HepG2 (cell line): ENCODE data around the gene PSME3IP1. TPM values are rescaled to one million over a fixed set of nuclear protein-coding genes. Genes with fewer than 3 reads are reported as not detected.

Experiments
- ATAC-seq: fragments of 200-7000 bp; cut with Tn5 transposase; 3 replicates; pipeline ENCODE4 v1.9.1; 2020; ENCODE audit warnings: mild to moderate bottlenecking, moderate library complexity
- BruUV-seq: library from RNA; stranded (reverse); fragments of 400-500 nt; replicated peaks from 2 replicates; lab custom pipeline; 2021; lab: Mats Ljungman, UMichigan
- CTCF ChIA-PET: fragments of 300-600 bp; formaldehyde crosslinking; extraction: SDS; loops from one replicate; lab custom pipeline; 2021; ENCODE audit warnings: low total read pairs, inconsistent platforms, low intra/inter-chr PET ratio; lab: Yijun Ruan, JAX
- POLR2A ChIA-PET: fragments of 350-600 bp; sonication (Branson Sonifier 250); formaldehyde crosslinking; loops from one replicate; lab custom pipeline; 2020; ENCODE audit warnings: antibody characterized with exemption, inconsistent platforms; lab: Yijun Ruan, JAX
- DNase-seq: peaks from one replicate; pipeline ENCODE4 v3.0.0-alpha.2; 2015; ENCODE audit warnings: low spot score
- FAIRE-seq: peaks from 3 replicates; lab custom pipeline; 2011; peaks lifted over from hg19 to GRCh38; lab: Jason Lieb, UNC
- H2AFZ ChIP-seq: one replicate; pipeline ENCODE4 v1.6.1; 2011; ENCODE audit warnings: low read length, inconsistent platforms
- H3K27ac ChIP-seq: fragments of 300-600 bp; 3 replicates; pipeline ENCODE4 v1.8.0; 2011; ENCODE audit warnings: mixed run types, mild to moderate bottlenecking, mixed read lengths, low read length, inconsistent platforms; ENCODE audit not compliant: insufficient read depth; ENCODE audit errors: extremely low read length
- H3K27me3 ChIP-seq, 2 experiments: fragments of 200-600 bp in 1 of 2; 2 replicates in 1 of 2; 3 replicates in 1 of 2; pipeline versions ENCODE4 v1.6.0 to v1.8.0; 2011; ENCODE audit warnings: low read length in 2 of 2, mild to moderate bottlenecking in 2 of 2, moderate library complexity in 2 of 2, inconsistent platforms in 1 of 2; ENCODE audit not compliant: insufficient read depth in 2 of 2, control insufficient read depth in 1 of 2
- H3K36me3 ChIP-seq, 2 experiments: fragments of 200-600 bp in 1 of 2; replicated peaks in 1 of 2; 2 replicates in 1 of 2; 3 replicates in 1 of 2; pipeline versions ENCODE4 v1.5.1 to v1.8.0; 2011; ENCODE audit warnings: low read length in 2 of 2, inconsistent platforms in 1 of 2; ENCODE audit not compliant: insufficient read depth in 2 of 2, control insufficient read depth in 1 of 2
- H3K4me1 ChIP-seq: 2 replicates; pipeline ENCODE4 v1.5.1; 2012; ENCODE audit warnings: low read length, inconsistent platforms; ENCODE audit not compliant: insufficient read depth
- H3K4me2 ChIP-seq: 2 replicates; pipeline ENCODE4 v1.6.0; 2011; ENCODE audit warnings: low read depth, low read length, inconsistent platforms
- H3K4me3 ChIP-seq, 3 experiments: fragments of 200-600 bp in 1 of 3; sonication (generic), shearing (Covaris generic) in 1 of 3; replicated peaks in 1 of 3; 2 replicates each; pipeline ENCODE4 v1.5.1; 2011 to 2016; ENCODE audit warnings: low read length in 3 of 3, inconsistent platforms in 2 of 3, low read depth in 2 of 3, mild to moderate bottlenecking in 2 of 3, control low read depth in 1 of 3, mixed read lengths in 1 of 3; ENCODE audit not compliant: insufficient read depth in 1 of 3
- H3K79me2 ChIP-seq: one replicate; pipeline ENCODE4 v1.6.1; 2011; ENCODE audit warnings: low read length, inconsistent platforms; ENCODE audit not compliant: insufficient read depth
- H3K9ac ChIP-seq: 2 replicates; pipeline ENCODE4 v1.6.0; 2011; ENCODE audit warnings: mild to moderate bottlenecking, low read depth, low read length, inconsistent platforms; ENCODE audit not compliant: insufficient read depth
- H3K9me3 ChIP-seq: 2 replicates; pipeline ENCODE4 v1.5.1; 2012; ENCODE audit warnings: mild to moderate bottlenecking, low read length
- H4K20me1 ChIP-seq: 2 replicates; pipeline ENCODE4 v1.6.0; 2011; ENCODE audit warnings: inconsistent platforms, mild to moderate bottlenecking, low read length, moderate library complexity; ENCODE audit not compliant: insufficient read depth
- ZKSCAN5 ChIP-seq: sonication (generic); formaldehyde crosslinking; IDR thresholded peaks from 2 replicates; pipeline ENCODE4 v1.5.1; 2020; ENCODE audit warnings: mild to moderate bottlenecking, missing genetic modification reagents
- ZNF318 ChIP-seq: sonication (generic); formaldehyde crosslinking; IDR thresholded peaks from 2 replicates; pipeline ENCODE4 v1.4.0; 2020; ENCODE audit warnings: mild to moderate bottlenecking, missing genetic modification reagents
- WGBS: methylation state at CpG from one replicate; pipeline ENCODE4 v1.1.6; 2017; ENCODE audit warnings: low lambda C conversion rate; 5-methylcytosine and 5-hydroxymethylcytosine counted together
- in situ Hi-C: cut with HindIII; loops from 2 replicates; pipeline ENCODE4 v1.10.0; 2017; ENCODE audit warnings: low pct_unique_long_range_greater_than_20kb; ENCODE audit not compliant: extremely low pct_ligation_motif_present
- intact Hi-C: fragments of 100-400 bp; cut with micrococcal nuclease; formaldehyde crosslinking; loops from one replicate; pipeline ENCODE4 v1.10.0; 2022; ENCODE audit not compliant: unreplicated experiment
- polyA plus RNA-seq, 8 experiments: library from polyadenylated mRNA; depleted of rRNA in 3 of 8; stranded (reverse) in 7 of 8; unstranded in 1 of 8; fragments of >200 nt; fragmentation: Illumina TruSeq in 4 of 8; extraction: Trizol in 4 of 8; gene quantifications; 2 replicates each; pipeline versions ENCODE4 v1.2.1 to v1.2.3, GENCODE V29; 2011 to 2016; ENCODE audit warnings: low read depth in 4 of 8, missing spikeins in 1 of 8, mixed read lengths in 1 of 8; ENCODE audit not compliant: insufficient read depth in 1 of 8
- total RNA-seq, 5 experiments: library from RNA; depleted of rRNA; stranded (reverse); fragments of >200 nt; fragmentation: Illumina TruSeq; extraction: Trizol; gene quantifications; 2 replicates each; pipeline ENCODE4 v1.2.3, GENCODE V29; 2016; ENCODE audit warnings: low read depth in 1 of 5

Gene PSME3IP1
- total and polyA plus RNA-seq, 2 of the 13 experiments (the other 11 are each of a cell fraction or from before 2014, with no cell fraction given), result 90.8 to 99.8 TPM

- H3K4me2 ChIP-seq, result no peak overlapping the region
- POLR2A ChIA-PET, result no interaction called here
- H3K79me2 ChIP-seq, result no peaks in the 10 kb centered on the region
- WGBS, result 73% methylated on average over 2 of the region's 2 CpGs
- no peak for FAIRE-seq
- no peak overlapping the region for H3K27ac ChIP-seq
- no peak overlapping the region for H3K4me3 ChIP-seq
- no peaks in the 10 kb centered on the region for H4K20me1 ChIP-seq
- H3K36me3 ChIP-seq, result no peaks in the 10 kb centered on the region
- TF ChIP-seq ZNF318 (CRISPR knock-in tag), result no peak
- TF ChIP-seq ZKSCAN5 (CRISPR knock-in tag), result peak; percentile 85; the same call in 1 of the 2 replicates
- no peak overlapping the region for H3K9ac ChIP-seq
- no TSS peak for BruUV-seq
- H3K4me1 ChIP-seq, result peaks cover 21% of the 10 kb centered on the region
- no peaks in the 10 kb centered on the region for H3K9me3 ChIP-seq
- peak; percentile 4; the same call in 1 of the 3 replicates for ATAC-seq
- intact Hi-C loops (no loop called here), in situ Hi-C loops (no loop called here)
- H3K27me3 ChIP-seq, result no peaks in the 10 kb centered on the region
- no peak for DNase-seq
- CTCF ChIA-PET, result no interaction called here
- no peak overlapping the region for H2AFZ ChIP-seq
Observed at GRCh38 chr16:57134982-57135381, 50.9 kb downstream of the PSME3IP1 start.
